GDM1 (cell line): ENCODE measurements around the gene CASTOR2.
"Not testable (repeated sequence)": the region's sequence is repeated elsewhere in the genome, so short reads cannot be mapped to it uniquely, and the experiment has no call there.

Source experiments
- DNase-seq: peaks from one replicate; lab custom pipeline; 2025; lab: John Stamatoyannopoulos, UW

Gene CASTOR2

GRCh38 chr7:74964511-74965119 lies at the start of gene CASTOR2:
Gene CASTOR2, plus strand, starts transcription at chr7:74964705. Its CDS starts 281 bp downstream, at chr7:74964986.
- DNase-seq, result peak; percentile 41

GRCh38 chr7:74922321-74922890 lies 42.1 kb upstream of the CASTOR2 start:
- not testable (repeated sequence) for DNase-seq

- not testable (repeated sequence) for DNase-seq
Observed at GRCh38 chr7:74923644-74924043, 40.9 kb upstream of the CASTOR2 start.

GRCh38 chr7:74926968-74927367 lies 37.5 kb upstream of the CASTOR2 start:
- not testable (repeated sequence) for DNase-seq

- not testable (repeated sequence) for DNase-seq
Observed at GRCh38 chr7:74931563-74932328, 32.8 kb upstream of the CASTOR2 start.

- not testable (repeated sequence) for DNase-seq
Observed at GRCh38 chr7:74939429-74939828, 25.1 kb upstream of the CASTOR2 start.

GRCh38 chr7:74941302-74942069 lies 23.0 kb upstream of the CASTOR2 start:
- not testable (repeated sequence) for DNase-seq

GRCh38 chr7:74943923-74944322 lies 20.6 kb upstream of the CASTOR2 start:
- not testable (repeated sequence) for DNase-seq

- not testable (repeated sequence) for DNase-seq
Observed at GRCh38 chr7:74947741-74948140, 16.8 kb upstream of the CASTOR2 start.

- not testable (repeated sequence) for DNase-seq
Observed at GRCh38 chr7:74953774-74954173, 10.7 kb upstream of the CASTOR2 start.

- DNase-seq, result not testable (repeated sequence)
Observed at GRCh38 chr7:74958328-74958727, 6.2 kb upstream of the CASTOR2 start.

GRCh38 chr7:74963704-74964510 lies 598 bp upstream of the CASTOR2 start:
- DNase-seq, result not testable (repeated sequence)

GRCh38 chr7:74966208-74966854 lies 1.8 kb downstream of the CASTOR2 start:
- not testable (repeated sequence) for DNase-seq

GRCh38 chr7:74966909-74967308 lies 2.4 kb downstream of the CASTOR2 start:
- not testable (repeated sequence) for DNase-seq

GRCh38 chr7:74971431-74971830 lies 6.9 kb downstream of the CASTOR2 start:
- not testable (repeated sequence) for DNase-seq

GRCh38 chr7:74972377-74972776 lies 7.9 kb downstream of the CASTOR2 start:
- DNase-seq, result not testable (repeated sequence)

GRCh38 chr7:74975959-74976358 lies 11.5 kb downstream of the CASTOR2 start:
- DNase-seq, result not testable (repeated sequence)

GRCh38 chr7:74977523-74977922 lies 13.0 kb downstream of the CASTOR2 start:
- not testable (repeated sequence) for DNase-seq

GRCh38 chr7:74988436-74988835 lies 23.9 kb downstream of the CASTOR2 start:
- DNase-seq, result not testable (repeated sequence)

- no peak for DNase-seq
Observed at GRCh38 chr7:74993121-74993520, 28.6 kb downstream of the CASTOR2 start.
